Measurements from ENCODE around the gene GSTM3.

The GSTM3 gene

DNA sequence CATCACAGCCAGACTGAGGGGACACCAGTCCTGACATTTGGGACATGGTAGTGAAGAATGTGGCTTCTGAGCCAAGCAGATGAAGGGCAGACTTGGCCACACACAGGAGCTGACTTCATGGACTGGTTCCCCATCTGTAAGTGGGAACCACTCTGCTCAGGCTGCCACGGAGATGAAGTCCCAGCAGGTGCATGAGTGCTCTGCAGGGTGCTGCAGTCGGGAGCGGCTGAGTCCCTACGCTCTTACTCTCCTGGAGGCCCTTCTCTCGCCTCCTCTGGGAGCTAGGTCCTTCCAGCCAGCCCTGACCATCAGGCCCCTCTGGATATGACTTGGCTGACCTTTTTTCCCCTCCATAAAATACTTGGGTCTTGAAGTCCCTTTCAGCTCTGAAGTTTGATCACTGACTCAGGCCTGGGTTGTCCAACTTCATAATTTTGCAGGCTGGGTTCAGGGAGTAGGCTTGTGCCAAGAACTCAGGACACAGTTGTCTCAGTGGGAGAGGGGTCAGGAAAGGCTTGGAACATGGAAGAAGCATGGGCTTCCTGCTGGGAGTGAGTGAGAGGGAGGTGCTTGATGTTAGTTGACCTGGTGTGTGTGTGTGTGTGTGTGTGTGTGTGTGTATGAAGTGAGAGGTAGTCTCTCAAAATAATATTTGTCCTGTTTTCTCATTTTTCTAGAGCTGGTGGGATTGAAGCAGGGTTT lies 43.9 kb upstream of the GSTM3 start:
- Histone ChIP-seq H3K4me3 (ENCODE audit: low read length) (no peak overlapping the region), H3K4me1 (ENCODE audit: insufficient read depth, low read length) (peaks cover 16% of the 10 kb centered on the region), H3K36me3 (ENCODE audit: insufficient read depth, low read length) (no peaks in the 10 kb centered on the region), H3K9me3 (ENCODE audit: insufficient read depth, low read depth, low read length) (peaks cover 15% of the 10 kb centered on the region), H3K27me3 (ENCODE audit: insufficient read depth, low read length) (no peaks in the 10 kb centered on the region), H3K27ac (ENCODE audit: low read depth, low read length) (no peak overlapping the region), H3K9ac (ENCODE audit: low read depth, low read length) (no peak overlapping the region)
- 82% methylated on average over 5 of the region's 5 CpGs for WGBS

DNA sequence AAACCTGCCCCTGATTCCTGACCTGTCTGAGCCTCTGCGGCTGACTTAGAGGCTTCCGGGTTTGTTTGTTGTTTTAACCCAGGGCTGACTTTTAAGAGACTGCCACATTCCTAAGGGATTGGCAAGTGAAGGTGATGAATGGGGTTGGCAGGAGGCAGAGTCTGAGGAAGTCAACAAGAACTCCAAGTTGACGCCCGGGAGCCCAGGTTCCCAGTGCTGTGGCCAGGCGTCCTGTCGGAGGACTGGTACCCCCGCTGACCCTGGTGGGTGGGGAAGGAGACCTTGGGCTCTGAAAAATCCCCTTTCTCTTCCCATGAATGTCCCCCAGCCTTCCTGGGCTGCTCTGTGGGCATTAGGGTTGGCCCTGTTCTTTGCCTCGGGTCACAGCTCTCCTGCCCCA lies 42.6 kb upstream of the GSTM3 start:
- no peaks in the 10 kb centered on the region for H3K36me3 ChIP-seq (ENCODE audit: insufficient read depth, low read length)
- 60% methylated on average over 8 of the region's 8 CpGs for WGBS
- H3K4me3 ChIP-seq (ENCODE audit: low read length) = no peak overlapping the region
- no peak overlapping the region for H3K9ac ChIP-seq (ENCODE audit: low read depth, low read length)
- H3K4me1 ChIP-seq (ENCODE audit: insufficient read depth, low read length) = peaks cover 13% of the 10 kb centered on the region
- H3K27ac ChIP-seq (ENCODE audit: low read depth, low read length) = no peak overlapping the region
- peaks cover 15% of the 10 kb centered on the region for H3K9me3 ChIP-seq (ENCODE audit: insufficient read depth, low read depth, low read length)
- no peaks in the 10 kb centered on the region for H3K27me3 ChIP-seq (ENCODE audit: insufficient read depth, low read length)

DNA sequence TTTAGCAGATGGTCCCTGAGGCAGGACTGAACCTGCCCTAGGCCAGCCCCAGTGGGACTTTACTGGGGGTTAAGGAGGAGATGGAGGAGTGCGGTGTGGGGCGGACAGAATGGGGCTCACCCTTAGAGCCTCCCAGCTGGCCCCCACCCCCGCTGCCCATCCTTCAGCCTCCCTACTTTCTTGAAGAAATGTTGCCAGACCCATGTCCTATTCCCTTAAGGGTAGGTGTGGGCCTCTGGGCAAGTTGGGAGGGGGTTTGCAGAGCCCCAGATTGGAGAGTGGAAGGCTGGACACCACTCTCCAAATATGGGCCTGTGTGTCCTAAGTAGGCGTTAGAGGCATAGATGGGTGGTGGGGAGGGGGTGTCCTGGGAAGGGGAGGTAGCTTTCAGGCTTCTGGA lies 42.1 kb upstream of the GSTM3 start:
- H3K4me3 ChIP-seq (ENCODE audit: low read length) = no peak overlapping the region
- no peak overlapping the region for H3K27ac ChIP-seq (ENCODE audit: low read depth, low read length)
- H3K9ac ChIP-seq (ENCODE audit: low read depth, low read length) = no peak overlapping the region
- H3K27me3 ChIP-seq (ENCODE audit: insufficient read depth, low read length) = no peaks in the 10 kb centered on the region
- H3K4me1 ChIP-seq (ENCODE audit: insufficient read depth, low read length) = peaks cover 13% of the 10 kb centered on the region
- H3K36me3 ChIP-seq (ENCODE audit: insufficient read depth, low read length) = no peaks in the 10 kb centered on the region
- peaks cover 15% of the 10 kb centered on the region for H3K9me3 ChIP-seq (ENCODE audit: insufficient read depth, low read depth, low read length)
- WGBS = 79% methylated on average over 3 of the region's 4 CpGs

DNA sequence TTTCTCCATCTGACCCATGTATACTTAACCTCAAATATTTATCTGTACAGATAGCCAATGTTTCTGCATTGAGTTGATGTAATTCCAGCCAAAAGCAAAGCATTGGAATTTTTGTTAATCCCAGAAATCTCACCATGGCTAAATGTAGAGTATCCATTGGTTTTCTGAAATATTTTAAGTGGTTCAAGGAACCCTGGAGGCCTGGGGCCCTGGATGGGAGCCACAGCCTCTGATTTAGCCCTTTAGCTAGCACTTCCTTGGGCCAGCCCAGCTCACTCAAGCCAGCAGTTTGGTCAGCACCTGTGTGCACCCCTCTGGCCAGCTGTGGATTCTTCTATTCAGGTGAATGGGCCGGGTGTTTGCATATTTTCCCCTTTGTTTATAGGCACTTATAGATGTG lies 41.7 kb upstream of the GSTM3 start:
- no peaks in the 10 kb centered on the region for H3K36me3 ChIP-seq (ENCODE audit: insufficient read depth, low read length)
- H3K9me3 ChIP-seq (ENCODE audit: insufficient read depth, low read depth, low read length) = peaks cover 15% of the 10 kb centered on the region
- no peaks in the 10 kb centered on the region for H3K27me3 ChIP-seq (ENCODE audit: insufficient read depth, low read length)
- 58% methylated on average over 1 of the region's 1 CpG for WGBS
- H3K9ac ChIP-seq (ENCODE audit: low read depth, low read length) = no peak overlapping the region
- no peak overlapping the region for H3K27ac ChIP-seq (ENCODE audit: low read depth, low read length)
- H3K4me3 ChIP-seq (ENCODE audit: low read length) = no peak overlapping the region
- peaks cover 13% of the 10 kb centered on the region for H3K4me1 ChIP-seq (ENCODE audit: insufficient read depth, low read length)

DNA sequence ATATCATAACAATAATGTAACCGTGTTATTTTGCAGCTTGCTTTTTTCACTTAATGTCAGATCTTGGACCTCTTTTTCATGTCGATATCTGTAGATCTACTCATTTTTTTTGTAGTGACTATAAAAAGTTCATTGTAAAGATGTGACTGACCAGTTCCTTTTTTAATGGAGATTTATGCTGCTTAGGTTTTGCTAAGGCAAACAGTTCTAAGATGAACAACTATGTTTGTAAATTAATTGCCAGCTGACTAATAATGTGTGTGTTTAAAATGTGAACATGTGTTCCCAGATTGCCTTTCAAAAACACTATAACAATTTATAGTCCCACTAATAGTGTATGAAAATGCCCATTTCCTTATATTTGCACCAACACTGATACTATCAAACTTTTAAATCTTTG lies 41.0 kb upstream of the GSTM3 start:
- Histone ChIP-seq H3K27me3 (ENCODE audit: insufficient read depth, low read length) (no peaks in the 10 kb centered on the region), H3K36me3 (ENCODE audit: insufficient read depth, low read length) (no peaks in the 10 kb centered on the region), H3K27ac (ENCODE audit: low read depth, low read length) (no peak overlapping the region), H3K4me3 (ENCODE audit: low read length) (no peak overlapping the region), H3K9ac (ENCODE audit: low read depth, low read length) (no peak overlapping the region), H3K4me1 (ENCODE audit: insufficient read depth, low read length) (peaks cover 13% of the 10 kb centered on the region), H3K9me3 (ENCODE audit: insufficient read depth, low read depth, low read length) (peaks cover 15% of the 10 kb centered on the region)
- 100% methylated on average over 2 of the region's 2 CpGs for WGBS

DNA sequence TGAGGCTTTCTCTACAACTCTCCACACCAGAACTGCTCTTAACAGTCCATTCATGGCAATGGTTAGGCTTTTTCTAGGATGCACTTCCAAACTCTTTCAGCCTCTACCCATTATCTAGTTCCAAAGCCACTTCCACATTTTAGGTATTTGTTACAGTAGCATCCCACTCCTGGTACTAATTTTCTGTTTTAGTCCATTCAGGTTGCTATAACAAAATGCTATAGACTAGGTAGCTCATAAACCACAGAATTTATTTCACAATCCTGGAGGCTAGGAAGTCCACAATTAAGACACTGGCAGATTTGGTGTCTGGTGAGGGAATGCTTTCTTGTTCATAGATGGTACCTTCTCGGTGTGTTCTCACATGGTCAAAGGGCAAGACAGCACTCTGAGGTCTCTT lies 40.1 kb upstream of the GSTM3 start:
- no peaks in the 10 kb centered on the region for H3K27me3 ChIP-seq (ENCODE audit: insufficient read depth, low read length)
- H3K36me3 ChIP-seq (ENCODE audit: insufficient read depth, low read length) = no peaks in the 10 kb centered on the region
- no peak overlapping the region for H3K27ac ChIP-seq (ENCODE audit: low read depth, low read length)
- peaks cover 15% of the 10 kb centered on the region for H3K9me3 ChIP-seq (ENCODE audit: insufficient read depth, low read depth, low read length)
- H3K4me1 ChIP-seq (ENCODE audit: insufficient read depth, low read length) = peaks cover 13% of the 10 kb centered on the region
- no peak overlapping the region for H3K9ac ChIP-seq (ENCODE audit: low read depth, low read length)
- no peak overlapping the region for H3K4me3 ChIP-seq (ENCODE audit: low read length)
- WGBS = 85% methylated on average over 1 of the region's 1 CpG

DNA sequence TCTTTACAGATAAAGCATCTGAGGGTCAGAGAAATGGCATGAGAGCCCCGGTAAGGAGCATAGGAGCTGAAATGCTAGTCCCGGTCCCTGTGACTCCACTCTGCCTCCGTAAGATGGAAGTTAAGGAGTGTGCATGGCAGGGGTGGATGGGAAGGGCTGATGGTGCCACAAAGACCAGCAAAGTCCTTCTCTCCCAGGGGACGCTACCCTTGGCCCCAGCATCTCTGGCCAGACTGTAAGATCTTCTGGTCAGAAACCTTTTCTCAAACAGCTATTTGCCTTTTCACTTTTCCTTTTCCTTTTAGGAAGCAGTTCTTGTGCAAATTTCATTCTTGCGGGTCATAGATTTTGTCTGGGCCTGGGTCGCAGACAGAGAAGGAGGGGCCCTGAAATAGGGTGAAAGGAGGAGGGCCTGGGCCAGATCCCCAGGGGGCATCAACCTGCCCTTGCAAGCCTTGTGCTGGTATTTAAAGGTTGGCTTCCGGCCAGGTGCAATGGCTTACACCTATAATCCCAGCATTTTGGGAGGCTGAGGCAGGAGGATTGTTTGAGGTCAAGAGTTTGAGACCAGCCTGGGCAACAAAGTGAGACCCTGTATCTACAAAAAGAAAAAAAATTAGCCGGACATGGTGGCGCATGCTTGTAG lies 37.3 kb upstream of the GSTM3 start:
- H3K9ac ChIP-seq (ENCODE audit: low read depth, low read length) = no peak overlapping the region
- no peaks in the 10 kb centered on the region for H3K36me3 ChIP-seq (ENCODE audit: insufficient read depth, low read length)
- no peaks in the 10 kb centered on the region for H3K27me3 ChIP-seq (ENCODE audit: insufficient read depth, low read length)
- no peak overlapping the region for H3K4me3 ChIP-seq (ENCODE audit: low read length)
- 94% methylated on average over 9 of the region's 9 CpGs for WGBS
- H3K4me1 ChIP-seq (ENCODE audit: insufficient read depth, low read length) = peaks cover 7% of the 10 kb centered on the region
- peaks cover 15% of the 10 kb centered on the region for H3K9me3 ChIP-seq (ENCODE audit: insufficient read depth, low read depth, low read length)
- no peak overlapping the region for H3K27ac ChIP-seq (ENCODE audit: low read depth, low read length)

DNA sequence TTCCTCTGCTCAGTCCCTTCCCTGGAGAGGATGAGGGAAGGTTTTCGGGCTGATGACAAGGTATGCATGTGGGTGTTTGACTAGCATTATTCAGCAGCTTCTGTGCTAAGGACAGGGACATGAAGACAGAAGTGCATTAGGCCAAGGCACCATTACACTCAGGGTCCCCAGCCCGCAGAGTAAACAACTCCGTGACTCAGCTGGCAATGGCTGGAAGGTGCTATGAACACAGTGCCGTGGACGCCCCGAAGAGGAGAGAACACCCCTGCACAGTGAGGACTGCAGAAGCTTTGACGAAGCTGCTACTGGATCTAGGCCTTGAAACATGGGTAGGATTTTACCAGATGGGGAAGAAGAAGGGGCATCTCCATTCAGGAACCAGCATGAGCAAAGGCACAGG lies 36.6 kb upstream of the GSTM3 start:
- no peak overlapping the region for H3K9ac ChIP-seq (ENCODE audit: low read depth, low read length)
- no peaks in the 10 kb centered on the region for H3K27me3 ChIP-seq (ENCODE audit: insufficient read depth, low read length)
- H3K4me3 ChIP-seq (ENCODE audit: low read length) = no peak overlapping the region
- H3K4me1 ChIP-seq (ENCODE audit: insufficient read depth, low read length) = 0 out of 2 replicates have a peak, but pooled peaks cover under 1% of the 10 kb centered on the region
- no peak overlapping the region for H3K27ac ChIP-seq (ENCODE audit: low read depth, low read length)
- peaks cover 15% of the 10 kb centered on the region for H3K9me3 ChIP-seq (ENCODE audit: insufficient read depth, low read depth, low read length)
- 88% methylated on average over 7 of the region's 7 CpGs for WGBS
- H3K36me3 ChIP-seq (ENCODE audit: insufficient read depth, low read length) = no peaks in the 10 kb centered on the region

DNA sequence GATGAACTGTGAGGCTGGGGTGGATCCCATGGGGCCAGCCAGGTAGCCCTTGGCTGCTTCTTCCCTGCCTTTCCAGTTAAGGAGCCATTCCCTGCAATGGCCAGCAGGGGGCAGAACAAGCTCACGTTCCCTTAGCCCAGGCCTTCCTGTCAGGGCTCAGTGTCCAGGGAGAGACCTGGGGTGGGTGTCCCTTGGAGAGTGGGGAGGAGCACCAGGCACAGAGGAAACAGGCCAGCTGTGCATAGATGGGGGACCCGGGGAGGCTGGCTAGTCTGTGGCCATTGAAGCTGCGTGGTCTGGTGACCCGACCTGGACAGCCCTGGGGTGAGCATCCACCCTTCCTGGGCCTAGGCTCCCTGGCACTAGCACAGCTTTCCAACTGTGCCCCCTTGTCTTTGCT lies 36.1 kb upstream of the GSTM3 start:
- H3K27me3 ChIP-seq (ENCODE audit: insufficient read depth, low read length) = no peaks in the 10 kb centered on the region
- peaks cover 15% of the 10 kb centered on the region for H3K9me3 ChIP-seq (ENCODE audit: insufficient read depth, low read depth, low read length)
- H3K4me3 ChIP-seq (ENCODE audit: low read length) = no peak overlapping the region
- H3K36me3 ChIP-seq (ENCODE audit: insufficient read depth, low read length) = no peaks in the 10 kb centered on the region
- no peak overlapping the region for H3K9ac ChIP-seq (ENCODE audit: low read depth, low read length)
- no peaks in the 10 kb centered on the region for H3K4me1 ChIP-seq (ENCODE audit: insufficient read depth, low read length)
- H3K27ac ChIP-seq (ENCODE audit: low read depth, low read length) = no peak overlapping the region
- WGBS = 21% methylated on average over 4 of the region's 4 CpGs

DNA sequence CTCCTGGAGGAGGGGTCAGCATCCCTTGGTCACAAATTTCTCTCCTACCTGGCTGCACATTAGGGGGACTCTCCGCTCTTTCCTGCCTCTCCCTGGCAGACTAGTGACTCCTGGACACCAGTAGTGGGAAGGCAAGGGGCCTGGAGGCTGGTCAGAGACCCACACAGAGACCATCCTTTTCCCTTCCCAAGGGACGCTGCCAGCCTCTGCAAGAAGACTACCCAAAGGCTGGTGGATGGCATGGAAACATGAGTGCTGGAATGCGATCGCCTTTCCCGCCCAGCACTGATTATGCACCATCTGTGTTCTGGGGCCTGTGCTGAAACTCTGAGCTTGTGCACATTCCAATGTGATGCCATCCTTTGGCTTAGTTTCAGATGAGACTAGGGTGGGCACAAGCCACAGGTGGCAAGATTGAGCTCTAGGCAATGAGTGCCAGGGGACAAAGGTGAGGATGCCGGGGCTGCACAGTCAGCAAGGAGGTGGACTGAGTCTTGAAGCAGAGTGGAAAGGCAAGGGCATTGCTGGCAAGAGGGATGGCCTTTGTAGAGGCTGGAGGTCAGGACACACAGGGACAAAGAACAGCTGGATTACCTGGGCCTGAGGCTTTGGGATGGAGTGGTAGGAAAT lies 35.5 kb upstream of the GSTM3 start:
- no peaks in the 10 kb centered on the region for H3K27me3 ChIP-seq (ENCODE audit: insufficient read depth, low read length)
- H3K9me3 ChIP-seq (ENCODE audit: insufficient read depth, low read depth, low read length) = peaks cover 11% of the 10 kb centered on the region
- H3K27ac ChIP-seq (ENCODE audit: low read depth, low read length) = no peak overlapping the region
- no peak overlapping the region for H3K9ac ChIP-seq (ENCODE audit: low read depth, low read length)
- H3K4me1 ChIP-seq (ENCODE audit: insufficient read depth, low read length) = no peaks in the 10 kb centered on the region
- no peak overlapping the region for H3K4me3 ChIP-seq (ENCODE audit: low read length)
- no peaks in the 10 kb centered on the region for H3K36me3 ChIP-seq (ENCODE audit: insufficient read depth, low read length)
- WGBS = 89% methylated on average over 6 of the region's 6 CpGs

DNA sequence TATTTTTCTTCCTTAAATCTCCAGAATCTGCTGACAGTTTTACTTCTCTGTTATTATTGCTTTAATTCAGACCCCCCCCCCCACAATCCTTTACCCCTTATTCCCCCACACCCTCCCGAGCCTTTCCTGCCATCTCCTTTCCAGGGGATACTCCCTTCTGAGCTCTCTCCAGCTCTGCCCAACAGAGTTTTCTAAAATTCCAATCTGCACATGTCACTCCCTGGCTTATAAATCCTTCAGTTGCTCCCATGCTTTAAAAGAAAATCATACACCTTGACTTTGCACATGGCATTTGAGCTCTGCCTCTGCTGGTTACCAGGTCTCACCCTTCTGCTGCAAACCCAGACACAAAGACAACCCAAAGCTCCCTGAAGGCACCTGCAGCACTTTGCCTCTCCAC lies 34.6 kb upstream of the GSTM3 start:
- Histone ChIP-seq H3K27ac (ENCODE audit: low read depth, low read length) (no peak overlapping the region), H3K4me1 (ENCODE audit: insufficient read depth, low read length) (no peaks in the 10 kb centered on the region), H3K9me3 (ENCODE audit: insufficient read depth, low read depth, low read length) (0 out of 2 replicates have a peak, but pooled peaks cover 2% of the 10 kb centered on the region), H3K27me3 (ENCODE audit: insufficient read depth, low read length) (no peaks in the 10 kb centered on the region), H3K9ac (ENCODE audit: low read depth, low read length) (no peak overlapping the region), H3K36me3 (ENCODE audit: insufficient read depth, low read length) (no peaks in the 10 kb centered on the region), H3K4me3 (ENCODE audit: low read length) (no peak overlapping the region)
- WGBS = 68% methylated on average over 1 of the region's 1 CpG

All from HUES64 (cell line).